Glutamatergic neuron (in vitro differentiated cells): ENCODE results near the gene CNST. TPM values are rescaled to one million over a fixed set of nuclear protein-coding genes. Genes with fewer than 3 reads are reported as not detected.

Experiments
- DNase-seq: peaks from one replicate; pipeline ENCODE4 v3.0.0; 2022
- H3K27ac Mint-ChIP-seq: one replicate; pipeline ENCODE4 v1.8.0; 2020; ENCODE audit warnings: mild to moderate bottlenecking, mixed read lengths, inconsistent platforms; ENCODE audit not compliant: unreplicated experiment
- H3K27me3 Mint-ChIP-seq: one replicate; pipeline ENCODE4 v1.8.0; 2020; ENCODE audit warnings: mild to moderate bottlenecking, moderate library complexity, mixed read lengths, inconsistent platforms; ENCODE audit not compliant: unreplicated experiment
- H3K36me3 Mint-ChIP-seq: one replicate; pipeline ENCODE4 v1.8.0; 2020; ENCODE audit warnings: mild to moderate bottlenecking, mixed read lengths, inconsistent platforms; ENCODE audit not compliant: unreplicated experiment
- H3K4me1 Mint-ChIP-seq: one replicate; pipeline ENCODE4 v1.8.0; 2020; ENCODE audit warnings: mild to moderate bottlenecking, low read depth, mixed read lengths, inconsistent platforms; ENCODE audit not compliant: unreplicated experiment
- H3K4me3 Mint-ChIP-seq: one replicate; pipeline ENCODE4 v1.8.0; 2020; ENCODE audit warnings: mild to moderate bottlenecking, mixed read lengths, inconsistent platforms; ENCODE audit not compliant: unreplicated experiment
- H3K9me3 Mint-ChIP-seq: one replicate; pipeline ENCODE4 v1.8.0; 2020; ENCODE audit warnings: mild to moderate bottlenecking, moderate library complexity, mixed read lengths, inconsistent platforms; ENCODE audit not compliant: unreplicated experiment
- total RNA-seq: library from RNA; stranded (reverse); fragmentation: NEBNext Ultra II Directional; extraction: Animal tissue kit (Norgen Biotek cat#: 25700); gene quantifications from one replicate; pipeline ENCODE4 v1.2.1, GENCODE V29; 2021; ENCODE audit not compliant: unreplicated experiment
- TF ChIP-seq, protein P1 (sequence below): fragments of 200-600 bp; sonication (generic); IDR thresholded peaks from one replicate; pipeline ENCODE4 v1.5.0; 2021; ENCODE audit not compliant: partially characterized antibody, unreplicated experiment

The CNST gene
- total RNA-seq, 1 donor from 2014 or later, result 87.2 TPM

DNA sequence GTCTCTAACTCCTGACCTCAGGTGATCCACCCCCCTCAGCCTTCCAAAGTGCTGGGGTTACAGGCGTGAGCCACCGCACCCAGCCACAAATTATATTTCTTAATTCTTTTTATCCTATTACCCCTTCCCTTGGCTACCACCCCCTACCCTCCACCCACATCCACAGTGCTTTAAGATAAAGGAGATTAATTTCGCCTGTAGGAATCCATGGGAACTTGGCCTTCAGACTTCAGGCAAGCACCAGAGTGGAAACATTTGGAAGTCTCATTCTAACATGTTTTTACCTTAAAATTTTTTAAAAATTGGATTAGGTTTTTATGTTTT is 10.4 kb downstream of the CNST start:
- no peaks in the 10 kb centered on the region for H3K9me3 Mint-ChIP-seq
- no peaks in the 10 kb centered on the region for H3K4me1 Mint-ChIP-seq
- no peak overlapping the region for H3K4me3 Mint-ChIP-seq
- H3K27me3 Mint-ChIP-seq, result no peaks in the 10 kb centered on the region
- TF ChIP-seq, protein P1, sequence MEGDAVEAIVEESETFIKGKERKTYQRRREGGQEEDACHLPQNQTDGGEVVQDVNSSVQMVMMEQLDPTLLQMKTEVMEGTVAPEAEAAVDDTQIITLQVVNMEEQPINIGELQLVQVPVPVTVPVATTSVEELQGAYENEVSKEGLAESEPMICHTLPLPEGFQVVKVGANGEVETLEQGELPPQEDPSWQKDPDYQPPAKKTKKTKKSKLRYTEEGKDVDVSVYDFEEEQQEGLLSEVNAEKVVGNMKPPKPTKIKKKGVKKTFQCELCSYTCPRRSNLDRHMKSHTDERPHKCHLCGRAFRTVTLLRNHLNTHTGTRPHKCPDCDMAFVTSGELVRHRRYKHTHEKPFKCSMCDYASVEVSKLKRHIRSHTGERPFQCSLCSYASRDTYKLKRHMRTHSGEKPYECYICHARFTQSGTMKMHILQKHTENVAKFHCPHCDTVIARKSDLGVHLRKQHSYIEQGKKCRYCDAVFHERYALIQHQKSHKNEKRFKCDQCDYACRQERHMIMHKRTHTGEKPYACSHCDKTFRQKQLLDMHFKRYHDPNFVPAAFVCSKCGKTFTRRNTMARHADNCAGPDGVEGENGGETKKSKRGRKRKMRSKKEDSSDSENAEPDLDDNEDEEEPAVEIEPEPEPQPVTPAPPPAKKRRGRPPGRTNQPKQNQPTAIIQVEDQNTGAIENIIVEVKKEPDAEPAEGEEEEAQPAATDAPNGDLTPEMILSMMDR, result no peak
- no peak for DNase-seq
- H3K27ac Mint-ChIP-seq, result no peak overlapping the region
- H3K36me3 Mint-ChIP-seq, result no peaks in the 10 kb centered on the region

DNA sequence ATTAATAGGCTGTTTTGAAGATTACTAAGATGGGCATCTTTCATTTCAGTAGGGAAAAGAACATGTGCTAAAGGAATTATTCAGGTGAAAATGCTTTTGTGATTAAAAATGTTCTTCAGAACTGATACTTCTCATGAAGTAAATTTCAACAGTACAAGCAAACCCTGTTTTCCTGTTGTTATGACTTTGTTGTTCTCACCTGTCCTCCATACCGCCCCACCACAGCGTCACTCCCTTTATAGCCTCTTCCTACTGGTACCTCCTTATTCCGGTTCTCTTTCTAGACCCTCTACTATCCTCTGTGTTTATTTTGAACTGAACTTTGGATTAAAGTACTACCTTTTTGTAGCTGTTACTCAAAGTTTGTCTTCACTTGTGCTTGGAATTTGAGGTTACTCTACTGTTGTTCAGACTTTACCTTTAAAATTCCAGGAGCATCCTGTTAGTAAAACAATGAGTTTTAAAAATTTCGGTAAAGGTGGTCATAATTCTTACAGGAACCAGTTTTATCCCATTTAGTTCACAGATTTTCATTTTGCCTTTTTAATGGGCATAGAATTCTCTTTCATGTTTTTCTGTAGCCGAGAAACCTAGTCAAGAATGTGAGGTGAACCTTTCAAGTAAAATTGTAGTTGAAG is 10.9 kb downstream of the CNST start:
- TF ChIP-seq, protein P1, result no peak
- Mint-ChIP-seq H3K4me3 (no peak overlapping the region), H3K9me3 (no peaks in the 10 kb centered on the region), H3K27ac (no peak overlapping the region), H3K36me3 (no peaks in the 10 kb centered on the region), H3K4me1 (peaks cover 3% of the 10 kb centered on the region), H3K27me3 (no peaks in the 10 kb centered on the region)
- DNase-seq, result no peak

DNA sequence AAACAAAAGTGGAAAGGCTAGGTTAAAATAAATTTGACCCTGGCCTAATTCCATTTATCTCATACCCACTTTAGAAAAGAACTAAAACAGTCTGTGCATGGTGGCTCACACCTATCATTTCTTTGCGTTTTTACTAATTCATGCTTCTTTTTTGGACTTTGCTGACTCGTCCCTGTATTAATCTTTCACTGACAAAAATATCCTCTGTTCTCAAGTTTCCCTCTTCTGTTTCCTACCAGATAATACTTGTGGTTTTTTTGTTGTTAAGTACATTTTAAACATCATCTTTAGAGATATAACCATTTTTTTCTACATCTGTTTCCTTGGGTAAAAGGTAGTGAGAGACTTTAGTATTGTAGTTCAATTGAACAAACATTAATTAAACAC is 11.5 kb downstream of the CNST start:
- no peak overlapping the region for H3K27ac Mint-ChIP-seq
- TF ChIP-seq, protein P1, result no peak
- peaks cover 3% of the 10 kb centered on the region for H3K4me1 Mint-ChIP-seq
- H3K36me3 Mint-ChIP-seq, result no peaks in the 10 kb centered on the region
- no peaks in the 10 kb centered on the region for H3K9me3 Mint-ChIP-seq
- H3K27me3 Mint-ChIP-seq, result no peaks in the 10 kb centered on the region
- no peak for DNase-seq
- H3K4me3 Mint-ChIP-seq, result no peak overlapping the region

DNA sequence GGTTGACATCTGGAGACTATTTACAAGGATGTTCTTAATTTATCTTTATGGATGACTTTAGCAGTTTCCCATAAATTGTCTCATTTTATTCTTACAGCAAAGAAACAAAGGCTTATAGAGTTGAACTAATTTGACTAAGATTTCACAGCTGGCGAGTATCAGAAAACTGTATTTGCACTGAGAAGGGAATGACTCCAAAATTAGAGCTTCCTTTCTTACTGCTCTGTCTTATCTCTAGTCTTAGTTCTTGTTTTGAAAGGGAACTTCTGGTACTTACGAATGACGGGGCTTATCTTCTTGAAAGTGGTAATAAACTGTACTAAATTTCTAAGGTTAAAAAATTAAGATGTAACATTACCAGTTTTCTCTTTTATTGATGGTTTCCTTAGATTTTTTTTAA is 13.6 kb downstream of the CNST start:
- no peak for DNase-seq
- Mint-ChIP-seq H3K27ac (no peak overlapping the region), H3K36me3 (no peaks in the 10 kb centered on the region), H3K4me3 (no peak overlapping the region), H3K9me3 (no peaks in the 10 kb centered on the region), H3K4me1 (peaks cover 8% of the 10 kb centered on the region), H3K27me3 (no peaks in the 10 kb centered on the region)
- TF ChIP-seq, protein P1, result no peak

DNA sequence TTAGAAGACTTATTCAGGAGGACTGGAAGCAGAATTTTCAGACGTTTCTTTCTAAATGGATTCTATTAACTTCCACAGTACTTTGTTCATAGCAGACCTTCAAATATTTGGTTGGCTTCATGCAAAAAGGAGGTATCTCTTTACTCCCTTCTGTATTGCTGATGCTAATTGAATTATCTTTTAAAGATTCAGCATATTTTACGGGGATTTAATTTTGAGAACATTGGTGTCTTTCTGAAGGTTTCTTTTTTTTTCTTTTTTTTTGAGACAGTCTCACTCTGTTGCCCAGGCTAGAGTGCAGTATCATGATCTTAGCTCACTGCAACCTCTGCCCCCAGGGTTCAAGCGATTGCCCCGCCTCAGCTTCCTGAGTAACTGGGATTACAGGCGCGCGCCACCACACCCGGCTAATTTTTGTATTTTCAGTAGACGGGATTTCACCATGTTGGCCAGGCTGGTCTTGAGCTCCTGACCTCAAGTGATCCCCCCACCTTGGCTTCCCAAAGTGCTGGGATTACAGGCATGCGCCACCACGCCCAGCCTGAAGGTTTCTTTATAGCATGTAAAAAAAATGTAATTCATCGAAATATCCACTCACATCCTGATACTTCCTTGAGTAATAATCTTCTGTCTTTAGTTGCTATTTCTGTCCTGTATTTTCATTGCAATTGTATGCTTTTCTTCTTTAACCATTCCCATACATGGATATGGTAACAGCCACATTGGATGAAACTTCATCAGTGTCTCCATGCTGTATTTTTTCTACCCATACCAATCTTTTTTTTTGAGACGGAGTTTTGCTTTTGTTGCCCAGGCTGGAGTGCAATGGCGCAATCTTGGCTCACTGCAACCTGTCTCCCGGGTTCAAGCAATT is 14.5 kb downstream of the CNST start:
- DNase-seq, result no peak
- no peaks in the 10 kb centered on the region for H3K36me3 Mint-ChIP-seq
- peaks cover 8% of the 10 kb centered on the region for H3K4me1 Mint-ChIP-seq
- no peaks in the 10 kb centered on the region for H3K27me3 Mint-ChIP-seq
- TF ChIP-seq, protein P1, result no peak
- no peaks in the 10 kb centered on the region for H3K9me3 Mint-ChIP-seq
- H3K4me3 Mint-ChIP-seq, result no peak overlapping the region
- no peak overlapping the region for H3K27ac Mint-ChIP-seq
